Activated naive CD8-positive, alpha-beta T cell (primary cell): ENCODE data around the gene TMED6.

Experiments
- H3K27ac Mint-ChIP-seq: one replicate; pipeline ENCODE4 v1.8.0; 2021; ENCODE audit warnings: mixed read lengths
- H3K27me3 Mint-ChIP-seq: one replicate; pipeline ENCODE4 v1.8.0; 2021; ENCODE audit warnings: mixed read lengths
- H3K36me3 Mint-ChIP-seq: one replicate; pipeline ENCODE4 v1.8.0; 2021; ENCODE audit warnings: mixed read lengths
- H3K4me1 Mint-ChIP-seq: one replicate; pipeline ENCODE4 v1.8.0; 2021; ENCODE audit warnings: low read depth, mixed read lengths
- H3K4me3 Mint-ChIP-seq: one replicate; pipeline ENCODE4 v1.8.0; 2021; ENCODE audit warnings: mild to moderate bottlenecking, mixed read lengths
- H3K9me3 Mint-ChIP-seq: one replicate; pipeline ENCODE4 v1.8.0; 2021; ENCODE audit warnings: low read depth, mixed read lengths

The TMED6 gene

GRCh38 chr16:69351309-69352027, at the start of gene TMED6:
TSS of gene TMED6 (minus strand) at chr16:69351786. CDS start at chr16:69351753, 33 bp downstream.
- Mint-ChIP-seq H3K27ac (no peak within 1 kb of the TSS), H3K4me1 (no peaks in the 10 kb centered on the region), H3K27me3 (no peaks in the 10 kb centered on the region), H3K36me3 (no peaks in the 10 kb centered on the region), H3K9me3 (no peaks in the 10 kb centered on the region), H3K4me3 (no peak within 1 kb of the TSS)

- H3K9me3 Mint-ChIP-seq: no peaks in the 10 kb centered on the region
- no peaks in the 10 kb centered on the region for H3K27me3 Mint-ChIP-seq
- H3K4me1 Mint-ChIP-seq: peaks cover 17% of the 10 kb centered on the region
- H3K36me3 Mint-ChIP-seq: no peaks in the 10 kb centered on the region
- H3K27ac Mint-ChIP-seq: peak overlapping the region; percentile 54
- H3K4me3 Mint-ChIP-seq: no peak overlapping the region
Measured at GRCh38 chr16:69399361-69399760, 47.8 kb upstream of the TMED6 start.

DNA sequence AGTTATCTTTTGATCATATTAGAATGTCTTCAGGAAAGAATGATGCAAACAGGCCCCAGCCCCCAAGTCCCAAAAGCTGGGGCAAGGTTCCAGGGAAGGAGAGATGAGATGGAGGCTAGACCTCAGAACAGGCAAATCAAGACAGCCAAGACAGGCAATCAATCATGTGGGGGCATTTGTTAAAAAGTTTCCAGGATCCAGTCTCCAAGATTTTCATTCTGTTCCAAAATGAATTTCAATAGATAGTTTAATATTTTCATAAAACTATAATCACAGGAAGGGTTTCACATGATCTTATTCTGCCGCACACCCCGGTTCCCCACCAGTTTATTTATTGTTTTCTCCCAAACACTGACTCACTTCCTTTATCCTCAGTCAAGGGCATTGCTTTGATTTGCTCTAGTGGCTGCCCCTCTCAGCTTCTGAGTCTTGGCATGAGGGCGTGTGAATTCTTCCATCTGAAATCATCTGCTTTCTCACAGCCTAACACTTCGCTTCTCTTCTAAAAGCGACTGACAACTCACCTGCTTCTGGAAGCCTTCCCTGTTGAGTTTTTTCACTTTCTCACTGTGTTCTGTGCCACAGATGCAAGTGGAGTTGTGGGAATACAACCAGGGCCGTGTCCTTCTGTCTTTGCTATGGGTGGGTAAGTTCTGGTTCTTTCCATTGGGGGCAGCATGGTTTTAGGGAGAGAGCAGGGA, 46.4 kb upstream of the TMED6 start:
- H3K4me1 Mint-ChIP-seq: peaks cover 17% of the 10 kb centered on the region
- H3K27me3 Mint-ChIP-seq: no peaks in the 10 kb centered on the region
- no peaks in the 10 kb centered on the region for H3K9me3 Mint-ChIP-seq
- H3K36me3 Mint-ChIP-seq: no peaks in the 10 kb centered on the region
- no peak overlapping the region for H3K4me3 Mint-ChIP-seq
- peak overlapping the region; percentile 58 for H3K27ac Mint-ChIP-seq

GRCh38 chr16:69396187-69397061, 44.8 kb upstream of the TMED6 start:
- Mint-ChIP-seq H3K4me3 (no peak overlapping the region), H3K36me3 (no peaks in the 10 kb centered on the region), H3K27ac (peak overlapping the region; percentile 0), H3K9me3 (no peaks in the 10 kb centered on the region), H3K4me1 (peaks cover 11% of the 10 kb centered on the region), H3K27me3 (no peaks in the 10 kb centered on the region)

DNA sequence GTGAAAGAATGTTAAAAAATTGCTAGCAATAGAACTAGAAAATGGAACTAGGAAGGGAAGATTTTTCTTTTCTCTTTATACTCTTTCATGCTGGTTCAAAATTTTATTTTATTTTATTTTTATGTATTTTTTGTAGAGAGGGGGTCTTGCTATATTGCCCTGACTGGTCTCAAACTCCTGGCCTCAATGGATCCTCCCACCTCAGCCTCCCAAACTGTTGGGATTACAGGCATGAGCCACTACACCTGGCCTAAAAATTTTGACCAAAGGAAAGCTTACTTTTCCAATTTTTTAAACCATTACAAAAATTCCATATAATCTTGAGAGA, 44.2 kb upstream of the TMED6 start:
- no peak overlapping the region for H3K4me3 Mint-ChIP-seq
- no peaks in the 10 kb centered on the region for H3K9me3 Mint-ChIP-seq
- no peaks in the 10 kb centered on the region for H3K36me3 Mint-ChIP-seq
- H3K27ac Mint-ChIP-seq: no peak overlapping the region
- H3K27me3 Mint-ChIP-seq: no peaks in the 10 kb centered on the region
- peaks cover 11% of the 10 kb centered on the region for H3K4me1 Mint-ChIP-seq

GRCh38 chr16:69393898-69394849, 42.6 kb upstream of the TMED6 start:
- Mint-ChIP-seq H3K9me3 (no peaks in the 10 kb centered on the region), H3K27ac (no peak overlapping the region), H3K4me3 (no peak overlapping the region), H3K4me1 (peaks cover 9% of the 10 kb centered on the region), H3K27me3 (no peaks in the 10 kb centered on the region), H3K36me3 (no peaks in the 10 kb centered on the region)

GRCh38 chr16:69386596-69386995, 35.0 kb upstream of the TMED6 start:
- Mint-ChIP-seq H3K4me1 (peaks cover 28% of the 10 kb centered on the region), H3K4me3 (peak overlapping the region; percentile 92), H3K36me3 (peaks cover 10% of the 10 kb centered on the region), H3K27me3 (no peaks in the 10 kb centered on the region), H3K27ac (peak overlapping the region; percentile 88), H3K9me3 (no peaks in the 10 kb centered on the region)

DNA sequence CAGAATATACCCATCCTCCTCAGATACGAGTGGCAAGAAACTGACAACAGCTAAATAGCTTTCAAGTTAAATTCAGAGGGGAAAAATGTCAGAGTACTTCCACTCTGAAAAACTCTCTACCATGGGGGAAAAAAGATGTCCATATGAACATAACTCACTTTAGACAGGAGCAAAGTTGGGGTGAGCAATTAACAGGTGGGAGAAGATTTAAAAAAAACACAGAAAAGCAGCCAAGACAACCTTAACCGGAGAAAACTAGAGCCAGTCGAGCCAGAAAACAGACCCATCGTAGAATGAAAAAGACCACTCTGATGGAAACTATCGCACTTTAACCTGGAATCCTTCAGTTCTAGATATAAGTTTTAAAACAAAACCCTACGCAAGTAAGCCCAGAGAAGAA, 33.4 kb upstream of the TMED6 start:
- Mint-ChIP-seq H3K4me1 (peaks cover 33% of the 10 kb centered on the region), H3K4me3 (peak overlapping the region; percentile 92), H3K36me3 (peaks cover 10% of the 10 kb centered on the region), H3K27me3 (no peaks in the 10 kb centered on the region), H3K27ac (peak overlapping the region; percentile 91), H3K9me3 (no peaks in the 10 kb centered on the region)

GRCh38 chr16:69382421-69382820, 30.8 kb upstream of the TMED6 start:
- Mint-ChIP-seq H3K9me3 (no peaks in the 10 kb centered on the region), H3K4me3 (peak overlapping the region; percentile 36), H3K27ac (peak overlapping the region; percentile 74), H3K4me1 (peaks cover 52% of the 10 kb centered on the region), H3K27me3 (no peaks in the 10 kb centered on the region), H3K36me3 (peaks cover 10% of the 10 kb centered on the region)

- H3K9me3 Mint-ChIP-seq: no peaks in the 10 kb centered on the region
- H3K27me3 Mint-ChIP-seq: no peaks in the 10 kb centered on the region
- peaks cover 10% of the 10 kb centered on the region for H3K36me3 Mint-ChIP-seq
- H3K4me3 Mint-ChIP-seq: no peak overlapping the region
- H3K4me1 Mint-ChIP-seq: peaks cover 52% of the 10 kb centered on the region
- no peak overlapping the region for H3K27ac Mint-ChIP-seq
Measured at GRCh38 chr16:69381231-69381630, 29.6 kb upstream of the TMED6 start.

- no peaks in the 10 kb centered on the region for H3K27me3 Mint-ChIP-seq
- peaks cover 7% of the 10 kb centered on the region for H3K36me3 Mint-ChIP-seq
- peak overlapping the region; percentile 72 for H3K27ac Mint-ChIP-seq
- H3K4me3 Mint-ChIP-seq: no peak overlapping the region
- no peaks in the 10 kb centered on the region for H3K9me3 Mint-ChIP-seq
- peaks cover 43% of the 10 kb centered on the region for H3K4me1 Mint-ChIP-seq
Measured at GRCh38 chr16:69378760-69379159, 27.2 kb upstream of the TMED6 start.

- Mint-ChIP-seq H3K4me3 (no peak overlapping the region), H3K36me3 (peaks cover 6% of the 10 kb centered on the region), H3K9me3 (no peaks in the 10 kb centered on the region), H3K27me3 (no peaks in the 10 kb centered on the region), H3K4me1 (peaks cover 40% of the 10 kb centered on the region), H3K27ac (peak overlapping the region; percentile 72)
Measured at GRCh38 chr16:69378036-69378435, 26.4 kb upstream of the TMED6 start.

- H3K36me3 Mint-ChIP-seq: no peaks in the 10 kb centered on the region
Measured at GRCh38 chr16:69376393-69377059, 24.9 kb upstream of the TMED6 start.

GRCh38 chr16:69373019-69373418, 21.4 kb upstream of the TMED6 start:
- Mint-ChIP-seq H3K4me1 (peaks cover 14% of the 10 kb centered on the region), H3K27ac (no peak overlapping the region), H3K9me3 (no peaks in the 10 kb centered on the region), H3K36me3 (peaks cover 9% of the 10 kb centered on the region), H3K4me3 (no peak overlapping the region), H3K27me3 (no peaks in the 10 kb centered on the region)

More at GRCh38 chr16:69376393-69377059, 24.9 kb upstream of the TMED6 start:
- Mint-ChIP-seq H3K27me3 (no peaks in the 10 kb centered on the region), H3K4me3 (no peak overlapping the region), H3K4me1 (peaks cover 30% of the 10 kb centered on the region), H3K9me3 (no peaks in the 10 kb centered on the region), H3K27ac (peak overlapping the region; percentile 28)
